HG03066 (cell line): ENCODE results near the gene BRCC3.

Source experiments
- ATAC-seq: cut with Tn5 transposase; IDR thresholded peaks from one replicate; pipeline ENCODE4 v1.9.1; 2021; ENCODE audit warnings: low read depth; ENCODE audit not compliant: unreplicated experiment

The BRCC3 gene

DNA sequence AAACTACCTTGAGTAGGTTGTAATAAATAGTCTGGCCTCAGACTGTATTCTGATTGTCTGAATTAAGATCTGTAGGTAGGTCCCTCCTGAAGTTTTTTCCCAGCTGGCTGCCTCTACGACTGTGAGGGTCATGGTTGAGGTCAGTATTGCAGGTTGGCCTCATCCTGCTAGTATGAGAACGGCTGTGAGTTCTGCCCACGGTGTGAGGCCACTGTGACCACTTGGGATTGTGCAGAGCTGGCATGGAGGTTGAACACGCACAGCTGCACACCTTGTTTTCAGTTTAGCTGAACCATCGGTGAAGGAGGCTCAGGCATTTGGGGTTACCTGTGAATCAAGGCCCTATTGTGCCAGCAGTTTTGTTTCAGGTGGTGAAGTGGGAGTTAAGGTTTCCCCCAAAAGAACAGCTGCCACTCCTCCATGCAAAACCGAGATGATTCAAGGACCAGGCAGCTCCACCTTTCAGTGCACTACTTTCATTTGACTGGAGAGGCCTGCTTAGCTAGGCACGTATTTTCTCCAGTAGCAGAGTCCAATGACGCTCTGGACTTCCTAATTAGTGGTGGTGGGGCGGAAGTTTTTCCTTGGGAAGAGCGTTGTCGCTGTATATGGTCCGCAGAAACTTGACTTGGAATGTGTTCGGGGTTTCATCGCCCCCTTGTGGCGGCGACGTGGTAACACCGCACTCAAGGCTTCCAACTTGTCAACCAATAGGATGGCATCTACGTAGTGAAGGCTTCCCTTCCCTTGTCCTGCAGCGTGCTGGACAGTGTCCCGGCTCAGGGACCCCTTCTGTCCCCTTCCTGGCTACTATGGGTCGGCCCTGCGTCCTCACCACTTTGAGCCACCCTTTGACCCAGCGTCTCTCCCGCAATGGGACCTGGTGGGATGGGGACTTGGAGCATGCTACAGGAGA lies 14.2 kb upstream of the BRCC3 start:
- peak; percentile 76 for ATAC-seq

DNA sequence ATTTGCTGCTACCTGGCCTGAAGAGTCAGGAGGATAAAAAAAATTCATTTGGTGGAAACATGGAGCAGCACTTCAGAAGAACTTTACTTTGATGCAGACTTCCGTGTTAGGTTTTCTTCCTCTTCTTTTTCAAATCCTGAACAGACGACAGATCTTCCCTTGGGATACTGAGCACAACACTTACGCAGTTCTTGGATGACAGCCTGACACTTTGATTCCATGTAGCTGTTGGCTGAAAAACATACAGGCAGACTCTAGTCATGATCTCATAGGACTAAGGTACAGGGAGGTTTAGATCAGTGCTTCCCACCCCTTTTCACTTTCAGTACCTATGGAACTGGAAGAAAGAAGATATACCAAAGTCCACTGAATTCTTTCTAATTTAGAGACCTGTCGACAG lies 9.5 kb upstream of the BRCC3 start:
- ATAC-seq = no peak

DNA sequence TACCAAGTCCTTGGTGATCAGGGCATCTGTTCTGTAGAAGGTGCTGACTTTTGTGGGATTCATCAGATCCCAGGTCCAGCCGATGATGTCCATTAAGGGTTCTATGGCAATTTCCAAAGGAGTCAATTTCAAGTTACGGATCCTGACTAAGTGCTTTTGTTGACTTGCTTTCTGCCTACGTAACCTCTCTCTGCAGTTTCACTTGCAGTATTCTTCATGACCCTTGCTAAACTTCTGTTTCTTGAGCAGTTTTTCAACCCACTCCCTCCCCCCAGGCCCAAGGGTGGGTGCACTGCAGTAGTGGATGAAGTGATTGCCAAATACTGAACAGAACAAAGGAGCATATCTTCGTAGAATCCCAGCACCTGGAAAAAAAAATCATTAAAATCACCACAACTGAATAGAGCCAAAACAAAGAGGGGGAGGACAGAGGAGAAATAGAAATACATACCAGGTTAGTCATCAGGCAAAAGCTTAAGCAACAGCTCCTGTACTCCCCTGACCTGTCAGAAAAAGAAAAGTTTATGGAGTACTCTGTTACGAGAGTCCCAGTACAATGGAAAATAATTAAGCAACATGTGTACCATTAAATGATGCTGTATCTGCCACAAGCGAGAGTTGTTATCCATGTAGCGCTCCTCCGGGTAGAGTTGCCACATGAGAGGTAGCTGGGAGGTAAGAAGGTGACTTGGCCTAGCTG lies 6.1 kb upstream of the BRCC3 start:
- no peak for ATAC-seq

DNA sequence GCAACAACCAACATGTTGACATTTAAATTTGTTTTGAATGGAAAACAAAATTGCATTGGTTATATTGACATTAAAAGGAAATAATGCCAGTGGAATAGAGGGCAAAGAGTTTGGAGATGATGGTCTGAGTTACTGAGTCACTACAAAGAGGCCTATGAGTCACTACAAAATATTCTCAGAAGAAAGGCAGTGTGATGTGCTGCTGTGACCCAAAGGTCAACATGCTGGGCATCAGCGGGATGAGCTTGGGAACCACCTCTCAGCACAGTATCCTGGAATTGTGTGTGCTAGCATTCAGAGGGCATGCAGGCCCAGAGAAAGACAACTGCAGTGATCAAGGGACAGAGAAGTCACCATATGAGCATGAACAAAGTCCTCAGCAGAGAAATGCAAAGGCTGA lies 3.1 kb upstream of the BRCC3 start:
- ATAC-seq = no peak

DNA sequence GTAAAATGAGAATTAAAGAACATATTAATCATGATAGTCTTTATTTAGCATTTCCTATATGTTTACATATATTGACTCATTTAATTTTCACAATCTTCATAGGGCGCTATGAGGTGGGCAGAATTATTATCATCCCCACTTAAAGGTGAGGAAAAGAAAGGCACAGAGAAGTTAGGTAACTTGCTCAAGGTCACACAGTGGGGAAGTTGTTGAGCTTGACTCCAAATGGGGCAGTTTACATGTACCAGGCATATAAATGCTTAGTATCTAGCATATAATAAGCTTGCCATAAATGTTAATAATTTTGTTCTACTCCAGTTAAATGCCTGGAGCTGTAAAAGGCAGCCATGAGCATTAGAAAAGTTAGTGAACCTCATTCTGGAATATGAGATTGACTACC lies 1.9 kb upstream of the BRCC3 start:
- ATAC-seq = no peak

DNA sequence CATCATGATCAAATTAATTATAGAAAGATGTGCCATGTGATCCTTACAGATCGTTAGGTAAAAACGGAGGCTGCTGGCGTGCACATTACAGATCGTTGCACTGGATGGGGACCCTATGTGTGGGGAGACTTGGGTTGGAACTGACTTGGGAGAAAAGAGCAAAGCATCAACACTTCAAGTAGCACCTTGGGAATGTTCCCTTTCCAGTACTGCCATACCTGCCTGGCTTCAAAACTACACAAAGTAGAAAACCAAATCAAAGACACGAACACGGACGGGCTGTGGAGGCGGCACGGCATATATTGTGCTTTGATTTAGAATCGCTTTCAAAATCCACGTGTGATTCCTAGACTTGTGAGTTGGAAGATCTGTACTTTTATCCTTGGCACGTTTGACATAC lies 1.3 kb upstream of the BRCC3 start:
- ATAC-seq = no peak

DNA sequence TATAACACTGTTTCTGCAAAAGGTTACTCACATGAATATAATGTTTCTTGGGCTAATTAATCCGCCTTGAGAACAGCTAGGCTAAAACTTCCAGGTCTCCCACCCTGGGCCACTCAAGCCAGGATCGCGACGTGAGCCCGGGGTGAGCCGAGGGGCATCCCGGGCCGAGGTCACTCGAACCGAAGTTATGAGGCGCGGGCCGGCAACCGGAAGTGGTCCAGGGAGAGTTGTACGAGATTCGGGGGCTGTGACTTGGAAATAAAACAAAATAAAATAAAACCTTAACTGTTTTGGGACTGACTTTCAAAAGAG lies 689 bp upstream of the BRCC3 start:
- ATAC-seq = peak; percentile 28

DNA sequence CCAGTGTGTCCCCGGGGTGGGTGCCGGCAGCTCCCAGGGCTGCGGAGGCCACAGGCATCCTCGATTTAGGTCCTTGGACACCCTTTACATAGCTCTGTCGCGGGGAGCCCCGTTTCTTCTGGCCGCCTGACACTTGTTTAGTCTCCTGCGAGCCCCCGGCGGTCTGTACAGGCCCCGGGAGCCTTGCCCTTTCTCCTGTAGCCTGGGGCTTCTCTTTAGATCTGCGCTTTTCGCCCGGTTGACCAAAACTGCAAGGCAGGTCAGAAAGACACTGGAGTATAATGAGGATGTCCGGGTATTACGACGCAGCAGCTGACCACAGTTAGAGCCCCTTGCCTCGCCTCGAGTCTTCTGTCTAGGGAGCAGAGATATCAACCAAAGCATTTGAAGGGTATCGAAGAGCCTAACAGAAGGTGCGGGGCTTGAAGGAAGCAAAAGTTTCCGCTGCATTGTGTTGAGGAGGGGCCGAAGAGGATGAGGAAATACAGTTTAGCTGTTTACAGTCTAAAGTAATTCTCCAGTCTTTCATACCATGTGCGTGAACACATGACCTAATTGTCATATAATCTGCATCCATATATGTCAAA lies 479 bp downstream of the BRCC3 start:
- peak; percentile 25 for ATAC-seq

DNA sequence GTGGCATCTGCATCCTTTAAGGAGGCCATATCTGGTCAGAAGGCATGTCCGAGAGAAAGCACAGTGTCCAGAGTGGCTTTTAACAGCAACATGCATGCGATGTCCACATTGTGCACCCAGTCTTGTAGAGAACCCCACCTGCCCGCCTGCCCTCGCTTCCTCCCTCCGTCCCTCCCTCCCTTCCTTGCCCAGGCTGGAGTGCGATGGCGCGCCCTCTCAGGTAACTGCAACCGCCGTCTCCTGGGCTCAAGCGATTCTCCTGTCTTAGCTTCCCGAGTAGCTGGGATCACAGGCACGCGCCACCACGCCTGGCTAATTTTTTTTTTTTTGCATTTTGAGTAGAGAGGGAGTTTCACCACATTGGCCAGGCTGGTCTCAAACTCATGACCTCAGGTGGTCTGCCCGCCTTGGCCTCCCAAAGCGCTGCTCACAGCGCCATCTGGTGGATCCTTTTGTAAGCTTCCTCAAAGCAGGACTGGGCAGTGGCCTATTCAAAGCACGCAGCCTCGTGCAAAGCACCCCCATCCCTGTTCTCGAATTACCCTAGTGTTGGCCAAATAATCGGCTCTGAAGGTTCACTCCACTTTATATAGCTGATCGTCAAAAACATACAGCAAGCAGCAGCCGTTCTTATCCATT lies 15.0 kb downstream of the BRCC3 start:
- no peak for ATAC-seq

DNA sequence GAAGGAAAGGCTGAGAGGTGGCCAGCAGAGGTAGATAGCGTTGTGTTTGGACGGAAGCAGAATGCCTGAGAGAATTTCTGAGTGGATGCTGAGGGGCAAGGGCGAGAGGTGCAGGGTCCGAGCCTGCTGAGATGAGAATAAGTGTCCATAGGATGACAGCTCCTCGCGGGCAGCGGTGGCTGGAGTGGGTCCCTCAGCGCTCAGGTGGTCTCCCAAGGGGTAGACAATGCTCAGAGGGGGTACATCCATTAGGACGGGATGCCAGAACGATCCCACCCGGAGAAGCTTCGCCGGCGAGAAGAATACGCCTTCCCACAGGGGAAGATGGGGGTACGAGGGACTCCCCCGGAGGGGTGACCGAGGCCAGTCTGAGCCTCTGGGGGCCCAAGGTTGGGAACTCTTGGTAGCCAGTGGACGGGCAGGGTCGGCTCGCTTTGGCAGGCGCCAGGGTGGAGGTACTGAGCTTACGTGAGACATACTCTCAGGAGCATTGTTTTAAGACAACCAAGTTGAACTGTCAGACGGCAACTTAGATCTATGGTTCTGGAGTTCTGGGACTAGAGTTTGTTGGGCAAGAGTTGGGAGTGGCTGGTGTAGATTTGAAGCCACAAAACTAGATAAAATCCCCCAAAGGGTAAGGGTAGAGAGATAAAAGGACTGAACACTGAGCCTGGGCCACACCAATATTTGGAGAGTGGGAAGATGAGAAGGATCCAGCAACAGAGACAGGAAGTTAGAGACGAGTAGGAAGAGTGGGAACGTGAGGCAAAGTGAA lies 15.8 kb downstream of the BRCC3 start:
- ATAC-seq = no peak

DNA sequence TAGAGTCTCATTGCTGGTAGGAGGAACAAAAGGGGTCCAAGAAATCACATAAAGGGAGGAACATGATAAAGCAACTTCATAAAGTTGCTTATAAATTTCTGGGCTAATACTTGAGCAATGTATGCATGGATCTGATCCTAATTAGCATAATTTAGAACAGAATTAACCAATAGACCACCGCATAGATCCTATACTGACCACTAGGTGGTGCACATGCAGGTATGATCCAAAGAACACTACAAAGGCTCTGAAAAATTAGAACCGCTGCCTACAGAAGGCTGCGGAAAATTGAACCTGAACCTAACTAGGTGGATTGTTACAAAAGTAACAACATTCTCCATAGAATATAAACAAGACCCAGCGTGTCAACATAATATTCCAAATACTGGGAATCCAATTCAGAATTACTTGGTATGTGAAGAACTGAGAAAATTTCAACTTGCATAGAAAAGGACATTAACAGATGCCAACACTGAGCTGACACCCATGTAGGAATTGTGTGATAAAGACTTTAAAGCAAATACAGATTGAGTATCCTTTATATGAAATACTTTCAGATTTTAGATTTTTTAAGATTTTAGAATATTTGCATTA lies 23.3 kb downstream of the BRCC3 start:
- ATAC-seq = no peak

DNA sequence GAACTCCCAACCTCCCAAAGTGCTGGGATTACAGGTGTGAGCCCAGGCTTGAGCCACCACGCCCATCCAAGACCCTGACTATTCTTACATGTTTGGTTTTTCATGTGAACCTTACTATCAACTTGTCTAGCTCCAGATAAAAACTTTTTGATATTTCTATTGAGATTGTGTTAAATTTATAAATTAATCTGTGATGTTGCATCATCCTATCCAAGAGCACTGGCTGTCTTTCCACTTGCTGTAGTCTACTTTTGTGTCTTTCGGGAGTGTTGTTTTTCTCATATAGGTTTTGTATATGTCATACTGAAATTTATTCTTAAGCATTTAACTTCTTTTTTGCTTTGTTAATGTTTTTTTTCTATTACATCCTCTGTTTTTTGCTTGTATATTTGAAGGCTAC lies 34.6 kb downstream of the BRCC3 start:
- no peak for ATAC-seq

DNA sequence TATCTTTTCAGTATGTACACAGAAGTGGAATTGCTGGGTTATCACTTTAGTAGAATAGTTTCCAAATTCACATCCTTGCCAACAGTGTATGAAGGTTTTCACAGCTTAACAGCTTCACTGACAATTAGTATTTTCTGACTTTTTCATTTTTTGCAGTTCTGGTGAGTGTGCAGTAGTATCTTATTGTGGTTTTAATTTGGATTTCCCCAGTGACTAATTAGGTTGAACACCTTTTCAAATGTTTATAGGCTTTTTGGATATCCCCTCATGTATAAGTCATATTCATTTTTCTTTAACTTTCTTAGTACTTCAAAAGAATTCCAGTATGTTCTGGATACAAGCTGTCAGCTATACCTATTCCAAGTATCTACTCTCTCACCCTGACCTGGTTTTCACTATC lies 37.1 kb downstream of the BRCC3 start:
- ATAC-seq = no peak

DNA sequence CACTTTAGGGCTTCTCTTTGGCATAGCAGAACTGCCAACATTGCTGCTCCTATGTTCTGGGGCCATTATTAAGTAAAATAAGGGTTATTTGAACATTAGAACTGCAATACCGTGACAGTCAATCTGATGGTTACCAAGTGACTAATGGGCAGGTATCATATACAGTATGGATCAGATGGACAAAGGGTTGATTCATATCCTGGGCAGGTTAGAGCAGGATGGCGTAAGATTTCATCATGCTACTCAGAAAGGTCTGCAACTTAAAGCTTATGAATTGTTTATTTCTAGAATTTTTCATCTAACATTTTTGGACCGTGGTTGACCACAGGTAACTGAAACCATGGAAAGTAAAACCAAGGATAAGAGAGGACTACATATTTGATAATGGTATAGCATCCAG lies 40.9 kb downstream of the BRCC3 start:
- ATAC-seq = no peak

DNA sequence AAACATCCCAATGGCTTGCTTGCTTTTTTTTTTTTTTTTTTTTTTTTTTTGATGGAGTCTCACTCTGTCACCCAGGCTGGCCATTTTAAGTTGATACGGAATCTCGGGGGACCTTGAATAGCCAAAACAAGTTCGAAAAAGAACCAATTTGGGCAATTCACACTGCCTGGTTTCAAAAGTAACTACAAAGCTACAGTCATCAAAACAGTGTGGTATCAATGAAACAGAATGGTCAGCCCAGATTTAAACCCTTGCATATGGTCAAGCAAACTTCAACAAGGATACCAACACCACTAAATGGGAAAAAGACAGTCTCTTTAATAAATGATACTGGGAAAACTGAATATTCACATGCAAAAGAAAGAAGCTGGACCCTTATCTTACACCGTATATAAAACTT lies 41.8 kb downstream of the BRCC3 start:
- no peak for ATAC-seq

DNA sequence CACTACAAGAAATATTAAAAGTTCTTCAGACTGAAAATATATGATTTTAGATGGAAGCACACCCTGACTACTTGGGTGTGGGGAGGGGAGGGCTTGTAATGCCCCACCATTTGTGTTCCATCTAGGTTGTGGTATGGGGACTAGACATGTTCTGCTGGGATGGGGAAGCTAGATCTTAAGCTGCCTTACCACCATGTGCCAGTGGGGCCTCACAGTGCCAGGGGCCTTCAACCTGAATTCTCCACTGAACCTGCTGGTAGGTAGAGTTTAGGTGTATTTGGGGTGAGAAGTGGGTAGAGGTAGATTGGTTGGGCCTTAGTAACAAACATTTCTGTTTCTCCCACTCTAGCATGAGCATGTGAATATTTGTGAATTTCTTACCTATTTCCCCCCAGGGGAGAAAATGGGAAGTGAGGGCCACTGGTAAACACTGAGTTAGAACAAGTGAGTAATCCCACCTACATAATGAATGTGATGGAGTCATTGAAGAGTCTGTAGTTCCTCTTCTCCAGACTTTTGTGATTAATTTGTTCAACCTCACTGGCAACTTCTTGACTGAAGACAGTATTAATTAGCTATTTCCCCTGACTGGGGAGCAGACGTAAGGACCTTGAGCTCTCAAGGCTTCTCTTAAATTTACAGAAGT lies 44.0 kb downstream of the BRCC3 start:
- ATAC-seq = no peak

DNA sequence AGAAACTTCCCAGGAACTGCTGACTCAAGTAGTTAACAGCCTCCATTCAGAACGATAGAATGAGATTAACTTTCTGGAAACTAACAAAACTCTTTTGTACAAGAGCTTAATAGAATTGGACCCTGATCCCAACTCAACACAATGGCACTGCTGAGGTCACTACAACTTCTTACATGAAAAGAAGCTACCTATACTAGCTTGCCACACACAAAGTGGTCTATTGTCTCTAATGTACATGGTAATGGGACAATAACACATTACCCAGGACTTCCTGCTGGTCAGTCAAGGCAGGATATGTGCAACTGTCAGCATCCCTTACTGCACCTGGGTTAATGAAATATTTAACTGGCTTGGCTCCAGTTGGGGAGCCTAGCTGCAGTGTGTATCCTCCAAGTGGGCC lies 56.2 kb downstream of the BRCC3 start:
- no peak for ATAC-seq

DNA sequence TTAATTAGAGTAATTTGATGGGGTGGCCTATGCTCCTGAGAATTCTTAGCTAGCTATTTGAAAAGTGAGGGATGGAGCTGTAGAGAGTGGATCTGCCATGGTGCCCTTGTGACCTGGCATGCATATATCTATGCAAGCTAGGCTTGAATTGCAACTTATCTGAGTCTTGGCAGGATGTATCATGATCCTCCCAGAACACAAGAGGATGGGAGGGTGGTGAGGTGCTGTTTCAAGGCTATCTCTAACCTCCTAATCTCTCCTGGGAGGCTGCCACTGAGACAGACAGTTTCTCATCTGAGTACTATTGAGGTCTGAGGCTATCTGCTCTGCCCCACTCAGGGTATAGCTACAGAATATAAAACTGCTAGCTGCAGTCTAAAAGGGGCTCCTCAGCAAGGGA lies 56.6 kb downstream of the BRCC3 start:
- ATAC-seq = no peak

DNA sequence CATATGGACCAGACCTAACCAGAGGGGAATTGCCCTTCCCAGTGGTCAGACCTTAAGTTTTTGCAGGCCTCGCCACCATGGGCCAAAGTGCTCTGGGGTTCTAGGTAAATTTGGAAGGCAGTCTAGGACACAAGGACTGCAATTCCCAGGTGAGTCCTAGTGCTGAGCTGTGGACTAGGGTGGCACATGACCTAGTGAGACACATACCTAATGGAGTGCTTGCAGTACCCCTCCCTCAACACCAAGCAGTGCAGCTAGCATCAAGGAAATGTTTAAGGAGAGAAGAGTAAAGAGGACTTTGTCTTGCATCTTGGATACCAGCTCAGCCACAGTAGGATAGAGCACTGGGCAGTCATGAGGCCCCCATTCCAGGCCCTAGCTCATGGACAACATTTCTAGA lies 60.8 kb downstream of the BRCC3 start:
- ATAC-seq = no peak

DNA sequence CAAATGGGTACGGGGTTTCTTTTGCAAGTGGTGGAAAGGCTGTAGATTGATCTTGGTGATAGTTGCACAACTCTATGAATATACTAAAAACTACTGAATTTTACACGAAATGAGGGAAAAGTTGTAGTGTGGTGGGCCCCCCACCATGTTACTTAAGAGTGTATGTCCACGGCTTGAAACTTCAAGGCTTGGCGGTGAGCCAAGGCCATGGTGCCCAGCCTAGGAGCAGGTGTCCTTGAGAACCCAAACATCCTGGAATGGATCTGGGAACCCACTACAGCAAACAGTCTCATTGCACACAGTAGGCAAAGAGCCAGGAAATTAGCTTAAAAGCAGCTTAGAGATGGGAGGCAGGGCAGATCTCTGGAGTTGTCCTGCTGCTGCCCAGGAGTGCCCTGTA lies 62.9 kb downstream of the BRCC3 start:
- ATAC-seq = no peak
